Adrenal gland (tissue), 5 donors: Measurements from ENCODE around the gene KHSRP.

Experiments used
- CTCF ChIP-seq, 6 experiments: fragments of 450-650 bp in 4 of 6; fragments of 200-600 bp in 2 of 6; sonication (generic) in 1 of 6; IDR thresholded peaks; 1 replicate in 5 of 6; 2 replicates in 1 of 6; pipeline versions ENCODE4 v1.5.1 to v1.8.0; 2016 to 2021; ENCODE audit warnings: antibody characterized with exemption in 6 of 6, mild to moderate bottlenecking in 2 of 6, moderate library complexity in 1 of 6
- POLR2A ChIP-seq, 2 donors: fragments of 450-650 bp; IDR thresholded peaks; one replicate each; pipeline ENCODE4 v1.6.1; 2017; ENCODE audit warnings: antibody characterized with exemption in 2 of 2, mild to moderate bottlenecking in 2 of 2, moderate library complexity in 1 of 2
- donor health status: DM: no; HTN: no; CAD: no.

- TF ChIP-seq CTCF (IDR thresholded peaks at IDR 0.05) (no peak), POLR2A (IDR thresholded peaks at IDR 0.05) (no peak)
Observed at GRCh38 chr19:6465006-6465405, 40.4 kb upstream of the KHSRP start.
